ENCODE measurements around the gene TINCR.
"Not testable (repeated sequence)": the region's sequence is repeated elsewhere in the genome, so short reads cannot be mapped to it uniquely, and the experiment has no call there.

Gene TINCR

DNA sequence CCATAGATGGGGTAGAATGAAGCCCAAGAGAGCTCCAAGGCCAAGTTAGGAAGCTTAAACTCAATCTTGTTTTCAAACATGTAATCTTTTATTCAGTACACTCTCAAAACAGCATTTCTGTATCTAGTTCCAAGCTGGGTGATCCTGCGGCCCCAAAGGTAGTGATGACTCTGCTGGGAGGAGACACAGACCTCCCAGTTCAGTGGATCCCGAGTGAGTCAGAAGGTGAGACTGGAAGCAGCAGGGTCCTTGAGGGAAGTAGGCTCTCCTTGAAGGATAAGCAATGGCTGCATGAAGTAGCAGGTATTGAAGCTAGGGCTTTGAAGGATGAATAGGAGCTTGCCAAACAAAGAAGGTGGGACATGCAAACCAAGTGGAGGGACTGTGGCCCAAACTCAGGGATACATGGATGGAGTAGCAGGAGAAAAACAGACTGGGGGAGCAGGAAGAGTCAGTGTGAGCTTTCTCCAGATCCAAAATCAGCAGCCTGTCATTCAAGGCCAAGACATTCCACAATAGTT is 9.6 kb downstream of the TINCR start:
- no peak for DNase-seq (ENCODE audit: low read depth)

DNA sequence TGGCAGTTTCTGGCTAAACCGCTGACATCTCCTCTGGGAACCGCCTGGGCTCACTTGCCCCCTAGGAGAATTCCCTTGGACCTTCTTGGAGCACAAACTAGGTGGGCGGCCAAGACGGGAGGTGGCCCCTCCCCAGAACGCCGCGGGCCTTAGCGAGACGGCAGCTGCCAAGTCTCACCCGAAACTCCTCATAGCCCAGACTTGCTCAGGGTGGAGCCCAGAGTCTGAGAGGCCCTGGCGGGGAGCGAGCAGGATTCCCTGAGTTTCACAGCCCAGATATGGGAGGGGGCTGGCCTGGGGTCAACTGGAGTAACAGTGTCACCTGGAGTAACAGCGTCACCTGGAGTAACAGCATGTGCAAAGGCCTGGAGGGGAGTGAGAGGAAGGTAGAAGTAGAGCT is 10.1 kb downstream of the TINCR start:
- no peak for DNase-seq (ENCODE audit: low read depth)

DNA sequence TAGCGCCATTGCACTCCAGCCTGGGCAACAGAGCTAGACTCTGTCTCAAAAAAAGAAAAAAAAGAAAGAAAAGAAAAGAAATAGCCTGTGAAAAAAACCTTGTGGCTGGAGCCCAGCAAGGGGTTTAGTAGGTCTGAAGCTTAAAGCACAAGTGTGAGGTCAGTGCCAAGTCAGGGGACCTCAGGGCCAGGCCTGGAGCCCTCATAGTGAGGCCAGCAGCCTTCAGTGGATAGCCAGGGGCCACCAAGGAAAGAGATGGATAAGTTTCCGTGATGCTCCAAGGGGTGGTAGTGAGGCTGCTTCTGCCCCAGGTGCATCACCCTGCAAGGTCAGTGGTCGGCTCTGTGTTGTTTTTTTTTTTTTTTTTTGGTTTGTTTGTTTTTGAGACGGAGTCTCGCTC is 12.9 kb downstream of the TINCR start:
- no peak for DNase-seq (ENCODE audit: low read depth)

DNA sequence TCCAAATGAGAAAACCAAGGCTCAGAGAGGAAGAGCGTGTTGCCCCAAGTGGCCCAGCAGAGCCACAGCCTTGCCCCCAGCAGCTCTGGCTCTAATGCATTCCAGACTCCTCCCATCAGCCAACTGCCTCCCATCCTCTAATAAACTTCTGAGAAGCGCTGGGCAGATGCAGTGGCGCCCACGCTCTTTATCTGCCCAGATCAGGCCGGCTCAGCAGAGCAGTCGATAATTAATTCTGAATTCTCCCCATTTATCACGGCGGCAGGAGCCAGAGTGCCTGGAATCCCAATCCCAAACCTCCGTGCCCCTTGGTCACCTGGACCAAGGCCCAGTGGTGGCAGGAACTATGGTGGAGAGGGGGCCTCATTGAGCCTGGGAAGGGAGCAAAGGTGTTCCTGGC is 13.9 kb downstream of the TINCR start:
- no peak for DNase-seq (ENCODE audit: low read depth)

DNA sequence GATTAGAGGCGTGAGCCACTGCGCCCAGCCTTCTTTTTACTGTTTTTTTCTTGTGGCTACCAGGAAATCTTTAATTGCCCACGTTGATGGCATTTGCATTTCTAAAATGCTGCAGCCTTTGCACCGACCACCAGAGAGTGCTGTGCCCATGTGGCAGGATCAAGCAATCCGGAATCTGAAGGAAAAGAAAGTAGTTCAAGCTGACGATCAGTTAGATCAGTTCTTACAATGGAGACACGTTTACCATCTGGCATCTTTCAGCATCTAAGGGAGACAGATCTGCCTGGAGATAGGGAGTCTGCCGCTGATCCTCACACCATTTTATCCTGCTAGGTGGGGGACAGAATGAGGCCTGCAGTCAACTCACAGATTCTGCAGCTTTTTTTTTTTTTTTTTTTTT is 19.9 kb downstream of the TINCR start:
- DNase-seq (ENCODE audit: low read depth) = no peak

DNA sequence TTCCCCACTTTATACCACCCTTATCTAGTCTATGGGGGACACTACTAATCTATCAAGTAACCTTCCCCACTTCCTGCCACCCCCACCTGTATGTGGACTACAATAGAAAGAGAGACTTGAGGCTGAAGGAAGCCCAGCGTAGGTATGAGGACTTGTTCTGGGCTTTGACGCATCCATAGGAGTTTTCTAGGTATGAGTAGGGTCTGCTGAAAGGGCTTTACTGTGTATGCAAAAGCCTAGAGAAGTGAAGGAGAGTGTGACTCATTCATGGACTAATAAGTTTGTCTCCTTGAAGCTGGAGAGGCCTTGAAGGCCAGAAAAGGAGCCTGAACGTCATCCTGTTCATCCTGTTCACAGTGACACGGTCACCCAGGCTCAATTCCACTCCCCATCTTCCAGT is 21.8 kb downstream of the TINCR start:
- DNase-seq (ENCODE audit: low read depth) = no peak

DNA sequence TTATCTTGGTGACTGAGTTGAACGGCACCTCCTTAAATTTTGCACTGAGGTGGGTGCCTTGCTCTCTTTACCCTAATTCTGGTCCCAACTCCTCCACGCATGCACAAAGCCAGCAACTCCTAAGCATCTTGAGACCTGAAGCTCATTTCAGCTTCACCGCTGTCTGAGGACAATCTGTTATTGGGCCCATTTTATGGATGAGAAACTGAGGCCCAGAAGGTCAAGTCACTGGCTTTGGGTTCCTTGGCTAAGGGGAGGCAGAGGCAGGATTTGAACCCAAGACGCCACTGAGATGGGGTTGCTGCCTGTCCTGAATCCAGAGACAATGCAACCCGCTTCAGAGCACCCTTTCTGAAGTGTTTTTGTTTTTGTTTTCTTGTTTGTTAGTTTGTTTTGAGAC is 22.7 kb downstream of the TINCR start:
- DNase-seq (ENCODE audit: low read depth) = no peak

DNA sequence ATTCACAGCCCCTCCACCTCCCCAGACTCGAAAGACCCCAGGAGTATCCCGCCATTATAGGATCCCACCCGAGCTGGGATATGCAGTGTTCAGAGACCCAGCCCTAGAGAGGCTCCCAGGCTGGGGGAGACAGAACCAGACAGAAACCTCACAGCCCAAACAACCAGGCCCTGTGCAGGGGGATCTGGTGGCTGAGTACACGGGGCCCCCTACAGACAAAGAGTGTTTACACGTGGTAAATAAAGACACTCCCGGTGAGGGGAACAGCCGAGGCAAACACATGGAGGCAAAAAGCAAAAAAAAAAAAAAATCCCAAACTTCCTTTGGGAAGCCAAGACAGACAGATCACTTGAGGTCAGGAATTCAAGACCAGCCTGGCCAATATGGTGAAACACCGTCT is 25.1 kb downstream of the TINCR start:
- no peak for DNase-seq (ENCODE audit: low read depth)

DNA sequence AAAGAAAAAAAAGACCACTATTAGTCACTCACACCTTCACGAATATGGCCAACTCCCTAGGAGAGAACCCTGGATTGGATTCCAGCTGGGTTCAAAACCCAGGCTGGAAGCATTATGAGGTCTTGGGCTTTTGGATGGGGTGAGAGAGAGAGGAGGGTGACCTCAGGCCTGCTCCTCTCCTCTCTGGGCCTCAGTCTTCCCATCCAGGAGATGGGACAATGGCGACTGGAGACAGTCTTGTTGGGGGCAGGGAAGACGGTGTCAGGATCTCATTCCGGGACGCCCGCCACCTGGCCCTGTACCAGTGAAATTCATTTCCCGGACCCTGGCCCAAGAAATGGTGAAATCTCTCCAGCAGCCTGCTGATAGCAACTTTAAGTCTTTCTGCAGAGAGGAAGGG is 26.3 kb downstream of the TINCR start:
- DNase-seq (ENCODE audit: low read depth) = no peak

DNA sequence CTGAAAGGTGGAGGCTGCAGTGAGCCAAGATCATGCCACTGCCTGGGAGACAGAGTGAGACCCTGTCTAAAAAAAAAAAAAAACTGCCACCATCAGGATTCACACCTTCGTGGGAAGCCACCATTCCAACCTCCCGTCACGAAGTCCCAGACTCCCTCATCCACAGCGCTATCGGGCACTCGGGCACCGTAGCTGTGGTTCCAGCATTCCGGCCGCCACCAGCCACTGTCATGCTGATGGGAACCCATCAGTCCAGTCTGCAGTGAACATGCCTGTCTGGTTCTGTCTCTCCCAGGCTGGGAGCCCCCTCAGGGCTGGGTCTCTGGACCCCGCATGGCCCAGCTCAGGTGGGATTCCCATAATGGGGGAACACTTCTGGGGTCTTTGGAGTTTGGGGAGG is 27.5 kb downstream of the TINCR start:
- no peak for DNase-seq (ENCODE audit: low read depth)

DNA sequence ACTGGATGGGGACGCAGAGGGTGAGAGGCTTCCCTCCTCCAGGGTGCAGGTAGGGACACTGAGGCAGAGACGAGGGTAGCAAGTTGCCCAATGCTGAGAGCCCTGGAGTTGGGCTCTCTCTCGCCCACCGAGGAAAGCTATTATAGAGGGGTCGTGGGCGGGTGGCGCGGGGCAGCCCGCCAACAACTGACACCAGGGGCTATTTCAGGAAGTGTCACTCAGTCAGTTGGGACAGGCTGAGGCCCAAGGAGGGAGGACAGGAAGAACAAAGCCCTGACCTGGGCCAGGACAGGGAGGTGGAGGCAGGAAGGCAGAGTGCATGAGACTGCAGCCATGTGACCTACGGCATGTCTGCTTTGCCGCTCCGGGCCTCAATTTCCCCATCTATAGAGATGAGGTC is 29.9 kb downstream of the TINCR start:
- DNase-seq (ENCODE audit: low read depth) = no peak

DNA sequence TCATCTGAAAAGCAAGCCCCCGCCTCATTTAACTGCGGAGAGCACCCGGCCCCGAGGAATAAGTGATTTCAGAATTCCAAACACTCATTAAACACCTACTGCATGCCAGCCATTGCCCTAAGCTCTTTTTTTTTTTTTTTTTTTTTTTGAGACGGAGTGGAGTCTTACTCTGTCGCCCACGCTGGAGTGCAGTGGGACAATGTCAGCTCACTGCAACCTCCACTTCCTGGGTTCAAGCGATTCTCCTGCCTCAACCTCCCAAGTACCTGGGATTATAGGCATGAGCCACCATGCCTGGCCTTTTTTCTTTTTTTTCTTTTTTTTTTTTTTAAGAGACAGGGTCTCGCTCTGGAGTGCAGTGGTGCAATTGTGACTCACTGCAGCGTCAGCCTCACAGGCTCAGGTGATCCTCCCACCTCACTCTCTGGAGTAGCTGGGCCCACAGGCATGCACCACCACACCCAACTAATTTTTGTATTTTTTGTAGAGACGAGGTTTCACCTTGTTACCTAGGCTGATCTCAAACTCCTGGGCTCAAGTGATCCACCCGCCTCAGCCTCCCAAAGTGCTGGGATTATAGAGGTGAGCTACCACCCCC is 30.7 kb downstream of the TINCR start:
- not testable (repeated sequence) for DNase-seq (ENCODE audit: low read depth)

DNA sequence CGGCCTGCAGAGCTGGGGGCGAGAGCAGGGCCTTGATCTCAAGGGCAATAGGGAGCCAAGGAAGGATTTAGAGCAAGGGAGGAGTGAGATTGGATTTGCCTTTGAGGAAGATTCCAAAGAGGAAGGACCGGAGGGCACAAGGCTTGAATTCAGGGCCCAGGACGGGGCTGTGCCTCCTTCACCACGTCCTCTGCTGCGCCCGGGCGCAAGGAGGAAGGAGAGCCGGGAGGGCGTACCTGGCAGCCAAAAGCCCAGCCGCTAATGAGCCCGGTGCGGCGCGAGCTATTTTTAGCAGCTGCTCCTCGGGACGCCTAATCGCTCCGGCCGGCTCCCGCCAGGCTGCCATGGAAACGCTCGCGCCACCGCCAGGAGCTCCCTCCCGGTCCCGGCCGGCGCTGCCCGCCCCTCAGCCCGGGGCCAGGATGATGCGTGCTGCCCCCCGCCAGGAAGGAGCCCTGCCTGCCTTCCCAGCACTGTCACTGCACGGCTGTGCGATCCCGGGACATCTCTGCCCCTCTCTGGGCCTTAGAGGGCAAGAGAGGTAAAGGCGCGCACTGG is 31.3 kb downstream of the TINCR start:
- no peak for DNase-seq (ENCODE audit: low read depth)

DNA sequence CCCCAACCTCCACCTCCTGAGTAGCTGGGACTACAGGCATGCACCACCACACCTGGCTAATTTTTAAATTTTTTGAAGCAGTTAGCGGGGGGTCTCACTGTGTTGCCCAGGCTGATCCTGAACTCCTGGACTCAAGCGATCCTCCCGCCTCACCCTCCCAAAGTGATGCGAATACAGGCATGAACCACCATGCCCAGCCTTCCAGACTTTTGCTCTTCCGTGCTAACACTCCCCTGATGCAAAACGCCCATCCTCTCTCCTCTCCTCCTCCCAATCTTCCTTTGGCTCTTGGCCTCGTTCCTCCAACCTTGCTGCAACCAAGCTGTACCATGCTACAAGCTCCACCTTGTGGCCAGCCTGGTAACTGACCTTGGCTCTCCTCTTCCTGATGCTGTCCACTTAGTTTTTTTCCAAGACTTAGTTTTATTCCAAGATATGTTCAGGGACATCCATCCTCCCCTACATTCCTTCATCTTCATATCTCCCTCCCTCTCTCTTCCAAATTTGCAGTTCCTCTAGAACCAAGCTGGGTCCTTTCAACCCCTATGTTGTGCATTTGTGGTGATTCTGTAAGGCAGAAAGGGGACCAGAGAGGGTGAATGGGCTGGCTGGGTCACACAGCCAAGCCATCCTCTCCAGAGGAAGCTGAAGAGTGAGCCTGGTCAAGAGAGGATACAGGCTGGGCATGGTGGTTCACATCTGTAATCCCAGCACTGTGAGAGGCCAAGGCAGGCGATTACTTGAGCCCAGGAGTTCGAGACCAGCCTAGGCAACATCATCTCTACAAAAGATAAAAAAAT is 32.8 kb downstream of the TINCR start:
- DNase-seq (ENCODE audit: low read depth) = no peak

DNA sequence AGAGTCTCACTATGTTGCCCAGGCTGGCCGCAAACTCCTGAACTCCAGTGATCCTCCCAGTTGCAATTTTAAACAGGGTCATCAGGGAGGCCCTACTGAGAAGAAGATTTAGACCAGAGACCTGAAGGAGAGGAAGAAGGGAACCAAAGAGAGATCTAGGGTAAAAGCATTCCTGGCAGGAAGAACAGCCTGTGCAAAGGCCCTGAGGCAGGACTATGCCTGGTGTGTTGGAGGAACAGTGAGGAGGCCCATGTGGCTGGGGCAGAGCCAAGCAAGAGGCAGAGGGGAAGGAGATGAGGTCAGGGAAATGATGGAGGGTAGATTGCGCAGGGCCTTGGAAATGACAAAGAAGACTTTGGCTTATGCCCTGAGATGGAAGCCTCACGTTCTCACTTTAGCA is 34.5 kb downstream of the TINCR start:
- DNase-seq (ENCODE audit: low read depth) = no peak

DNA sequence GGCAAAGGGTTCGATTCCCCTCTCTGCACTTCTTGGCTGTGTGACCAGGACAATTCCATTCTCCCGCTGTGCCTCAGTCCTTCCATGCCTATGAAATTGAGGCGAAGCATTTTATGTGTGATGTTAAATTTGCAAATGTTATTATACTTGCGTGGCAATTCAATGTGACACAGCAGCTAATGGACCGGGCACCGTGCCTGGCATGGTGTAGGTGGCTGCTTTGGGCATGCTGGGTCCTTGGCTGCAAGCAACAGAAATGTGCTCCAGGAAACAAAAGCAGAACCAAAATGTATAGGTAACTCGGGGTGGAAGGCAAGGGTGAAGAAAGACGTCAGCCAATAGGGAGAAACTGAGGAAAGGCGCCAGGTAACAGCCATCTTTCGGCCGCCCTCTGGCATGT is 37.1 kb downstream of the TINCR start:
- DNase-seq (ENCODE audit: low read depth) = no peak

DNA sequence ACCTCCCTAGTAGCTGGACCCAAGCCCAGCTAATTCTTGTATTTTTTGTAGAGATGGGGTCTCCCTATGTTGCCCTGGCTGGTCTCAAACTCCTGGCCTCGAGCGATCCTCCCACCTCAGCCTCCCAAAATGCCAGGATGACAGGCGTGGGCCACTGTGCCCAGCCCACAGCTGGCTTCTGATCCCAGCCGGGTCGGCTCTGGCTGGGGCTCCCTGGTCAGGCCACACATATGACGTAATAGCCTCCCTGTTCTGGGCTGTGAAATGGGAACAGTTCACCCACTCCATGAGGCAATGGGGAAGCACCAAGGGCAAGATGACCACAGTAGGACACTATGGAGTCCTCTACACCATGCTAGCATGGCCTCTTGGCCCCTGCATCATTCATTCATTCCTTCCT is 41.1 kb downstream of the TINCR start:
- no peak for DNase-seq (ENCODE audit: low read depth)

DNA sequence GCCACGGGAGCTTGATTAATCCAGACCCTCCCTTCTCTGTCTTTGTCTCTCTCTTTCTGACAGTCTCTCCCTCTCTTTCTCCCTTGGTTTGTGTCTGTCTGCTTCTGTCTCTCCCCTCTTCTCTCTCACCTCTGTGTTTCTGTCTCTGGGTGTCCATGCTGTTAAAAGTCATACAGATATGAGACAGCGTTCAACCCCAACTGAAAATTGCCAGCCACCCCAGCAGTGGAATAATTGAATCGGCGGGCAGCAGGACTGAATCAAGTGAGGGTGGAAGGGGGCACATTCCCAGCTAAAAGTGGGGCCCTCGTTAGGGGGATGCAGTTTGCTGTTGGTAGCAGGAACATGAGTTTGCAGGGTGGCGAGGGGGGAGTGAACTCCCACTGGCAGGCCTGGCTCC is 43.7 kb downstream of the TINCR start:
- no peak for DNase-seq (ENCODE audit: low read depth)

DNA sequence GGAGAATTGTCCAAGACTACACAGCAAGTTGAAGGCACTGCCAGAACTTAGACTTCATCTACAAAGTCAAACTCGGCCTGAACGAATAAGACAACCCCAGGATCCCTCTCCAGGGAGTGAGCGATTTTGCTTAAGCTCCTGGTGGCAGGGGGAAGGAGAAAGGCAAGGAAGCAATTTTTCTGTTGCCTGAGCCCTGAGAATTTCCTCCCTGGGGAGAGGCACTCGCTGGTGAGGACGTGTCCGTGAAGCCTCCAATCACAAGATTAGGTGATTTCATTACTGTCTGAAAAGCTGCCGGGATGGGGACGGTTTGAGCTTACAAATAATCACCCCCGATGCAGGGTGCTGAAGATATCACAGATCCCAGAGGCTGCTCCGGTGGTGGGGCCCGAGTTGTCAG is 45.6 kb downstream of the TINCR start:
- DNase-seq (ENCODE audit: low read depth) = no peak

DNA sequence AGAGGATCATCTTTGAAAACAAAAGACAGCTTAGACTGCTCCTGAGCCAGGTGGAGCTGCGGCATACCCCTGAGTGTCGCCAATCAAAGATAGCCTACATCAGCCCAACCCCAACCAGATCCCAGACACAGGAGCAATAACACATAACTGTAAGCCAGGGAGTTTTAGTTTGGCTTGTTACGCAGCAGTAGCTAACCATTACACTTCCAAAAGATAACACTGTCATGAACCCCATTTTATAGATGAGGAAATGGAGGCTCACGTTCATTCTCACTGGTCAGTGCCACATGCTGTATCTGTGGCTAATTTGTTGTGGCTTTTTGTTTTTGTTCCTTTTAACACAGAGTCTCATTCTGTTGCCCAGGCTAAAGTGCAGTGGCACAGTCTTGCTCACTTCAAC is 47.3 kb downstream of the TINCR start:
- no peak for DNase-seq (ENCODE audit: low read depth)

DNA sequence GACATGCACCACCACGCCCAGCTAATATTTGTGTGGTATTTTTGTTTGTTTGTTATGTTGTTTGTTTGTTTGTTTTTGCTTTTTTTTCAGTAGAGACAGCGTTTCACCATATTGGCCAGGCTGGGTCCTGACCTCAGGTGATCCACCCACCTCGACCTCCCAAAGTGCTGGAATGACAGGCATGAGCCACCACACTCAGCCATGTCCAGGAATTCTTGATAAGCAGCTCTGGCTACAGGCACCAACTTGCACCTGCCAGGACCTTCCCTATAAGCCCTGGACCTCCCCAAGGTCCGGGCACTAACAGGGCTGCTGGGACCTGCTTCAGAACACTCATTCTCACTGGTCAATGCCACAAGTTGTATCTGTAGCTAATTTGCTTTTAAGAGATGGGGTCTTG is 48.7 kb downstream of the TINCR start:
- DNase-seq (ENCODE audit: low read depth) = no peak

DNA sequence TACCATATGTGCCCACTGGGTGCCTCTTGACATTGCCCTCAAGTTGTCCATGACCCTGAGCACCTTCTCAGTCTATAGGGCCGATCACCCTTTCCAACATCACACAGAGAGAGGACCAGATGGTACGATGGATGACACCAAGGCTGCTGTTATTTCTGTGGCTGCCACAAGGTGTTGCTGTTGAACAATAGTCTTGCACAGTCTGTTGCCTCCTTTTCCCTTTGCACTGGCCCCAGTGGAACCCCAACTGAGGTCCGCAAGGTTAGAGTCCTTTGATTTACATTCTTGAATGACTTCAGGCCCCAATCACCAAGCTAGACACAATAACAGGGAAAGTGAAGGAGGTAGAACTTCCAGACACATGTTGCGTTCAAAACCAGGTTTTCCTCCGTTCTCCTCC is 52.0 kb downstream of the TINCR start:
- DNase-seq (ENCODE audit: low read depth) = no peak

DNA sequence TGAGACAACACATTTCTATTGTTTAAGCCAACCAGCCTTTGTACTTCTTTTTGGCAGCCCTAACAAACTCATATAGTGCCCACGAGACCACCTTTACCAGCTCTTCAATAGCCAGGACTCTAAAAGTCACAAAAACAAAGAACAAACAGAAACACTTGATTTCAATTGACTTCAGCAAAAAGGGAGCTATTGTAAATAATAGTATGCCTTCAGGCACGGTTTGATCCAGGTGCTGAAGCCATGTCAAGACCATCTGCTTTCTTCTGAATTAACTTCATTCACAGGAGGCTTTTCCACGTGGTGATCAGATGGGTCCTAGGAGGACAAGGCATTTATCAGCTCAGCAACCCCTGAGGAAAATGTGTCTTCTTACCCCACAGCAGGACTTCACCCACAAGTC is 53.8 kb downstream of the TINCR start:
- no peak for DNase-seq (ENCODE audit: low read depth)

DNA sequence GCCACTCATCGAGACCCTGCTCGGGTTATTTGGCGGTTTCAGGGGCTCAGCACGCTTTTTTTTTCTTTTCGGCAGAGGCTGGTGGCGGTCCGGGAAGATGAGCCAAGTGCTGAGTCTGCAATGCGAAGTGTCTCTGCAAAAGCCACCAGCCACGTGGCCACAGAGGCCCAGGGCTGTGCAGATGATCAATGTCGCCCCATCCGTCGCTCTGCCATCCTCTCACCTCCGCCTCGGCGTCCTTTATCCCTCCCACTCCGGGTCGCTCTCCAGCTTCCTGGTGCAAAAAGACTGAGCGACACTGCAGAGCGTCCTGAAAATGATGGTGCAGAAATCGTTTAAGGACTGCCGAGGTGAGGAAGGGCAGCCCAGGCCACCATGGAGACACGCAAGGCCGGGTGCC is 55.0 kb downstream of the TINCR start:
- no peak for DNase-seq (ENCODE audit: low read depth)

Measured in stimulated activated CD8-positive, alpha-beta memory T cell treated with anti-CD3 and anti-CD28 coated beads, Interleukin-12 subunit alpha, Interleukin-12 subunit beta, amount 100 ng/mL, for 1 hour (primary cell).